ENCODE results near the gene ATXN1L.

GRCh38 chr16:71883849-71884638, 38.3 kb downstream of the ATXN1L start, which contains the start of gene ZNF821:
- TF ChIP-seq CTCF (conservative IDR thresholded peaks at IDR 0.05) (peak; percentile 57; the same call in 1 of the 2 replicates), EZH2 (IDR thresholded peaks at IDR 0.05; ENCODE audit: low read depth) (no peak)
